ENCODE data around the gene FANCG. TPM values are rescaled to one million over a fixed set of nuclear protein-coding genes. Genes with fewer than 3 reads are reported as not detected.

FANCG gene
- total RNA-seq, 1 donor = 32.2 TPM

GRCh38 chr9:35027374-35027773 is 52.4 kb downstream of the FANCG start:
- no peak for TF ChIP-seq CTCF (IDR thresholded peaks at IDR 0.05; ENCODE audit: insufficient read depth, low read length)
- no peak overlapping the region for H3K4me3 ChIP-seq (ENCODE audit: low read depth, low read length)
- no peak for DNase-seq (ENCODE audit: low read depth)

- DNase-seq (ENCODE audit: low read depth) = peak; percentile 23
- no peak overlapping the region for H3K4me3 ChIP-seq (ENCODE audit: low read depth, low read length)
- no peak for TF ChIP-seq CTCF (IDR thresholded peaks at IDR 0.05; ENCODE audit: insufficient read depth, low read length)
These were observed 53.1 kb downstream of the FANCG start for GRCh38 chr9:35026671-35027070.

Small RNAs within 50 kb of the gene (small RNA-seq; reads per million reads assigned to genes)
- gene RN7SL338P = not detected

Other genes with a start within 250 kb of the FANCG start
- under 0.01 and 0.16 TPM in 2 replicates for gene PHF24, start 121.7 kb downstream of the FANCG start, total RNA-seq (ENCODE audit: low replicate concordance)
- gene DNAJB5, start 90.2 kb downstream of the FANCG start, total RNA-seq (ENCODE audit: low replicate concordance) = 6.9 and 9.6 TPM in 2 replicates
- gene VCP, start 7.3 kb downstream of the FANCG start, total RNA-seq (ENCODE audit: low replicate concordance) = 203 and 210 TPM in 2 replicates
- gene PIGO, start 16.6 kb upstream of the FANCG start, total RNA-seq (ENCODE audit: low replicate concordance) = 8.9 and 12.1 TPM in 2 replicates
- gene STOML2, start 23.2 kb upstream of the FANCG start, total RNA-seq (ENCODE audit: low replicate concordance) = 65.3 and 109 TPM in 2 replicates
- 14.1 and 22.1 TPM in 2 replicates for gene ATOSB, start 35.9 kb upstream of the FANCG start, total RNA-seq (ENCODE audit: low replicate concordance)
- 10.1 and 32.6 TPM in 2 replicates for gene UNC13B, start 82.1 kb upstream of the FANCG start, total RNA-seq (ENCODE audit: low replicate concordance)

Measured in fibroblast of the aortic adventitia (primary cell).